Endothelial cell of umbilical vein (primary cell): ENCODE data around the gene RPLP1. TPM values are rescaled to one million over a fixed set of nuclear protein-coding genes. Genes with fewer than 3 reads are reported as not detected.

Experiments used
- BruUV-seq: library from RNA; stranded (reverse); fragments of 400-500 nt; replicated peaks from 2 replicates; lab custom pipeline; 2021; lab: Mats Ljungman, UMichigan
- CTCF ChIA-PET: fragments of 300-600, 350-600 bp; sonication (Branson Sonifier 250); formaldehyde crosslinking; loops from one replicate; lab custom pipeline; 2021; ENCODE audit warnings: antibody characterized with exemption, inconsistent platforms; lab: Charles Lee
- POLR2A ChIA-PET: fragments of 300-600, 350-600 bp; sonication (Branson Sonifier 250); formaldehyde crosslinking; loops from one replicate; lab custom pipeline; 2021; ENCODE audit warnings: antibody characterized with exemption, inconsistent platforms; lab: Charles Lee
- DNase-seq: peaks from one replicate; pipeline ENCODE4 v3.0.0-alpha.2; 2011; ENCODE audit warnings: low read depth, low spot score
- FAIRE-seq: peaks from 2 replicates; lab custom pipeline; 2011; peaks lifted over from hg19 to GRCh38; lab: Jason Lieb, UNC
- H2AFZ ChIP-seq: 2 replicates; pipeline ENCODE4 v1.6.0; 2012; ENCODE audit warnings: low read depth, low read length, control low read depth, inconsistent platforms
- H3K27ac ChIP-seq: 2 replicates; pipeline ENCODE4 v1.5.1; 2011; ENCODE audit warnings: low read depth, mild to moderate bottlenecking, control low read depth, low read length, moderate library complexity; ENCODE audit not compliant: insufficient read depth
- H3K27me3 ChIP-seq, 2 experiments: 2 replicates each; pipeline versions ENCODE4 v1.6.0 to v1.6.1; 2011; ENCODE audit warnings: low read length in 2 of 2, mixed read lengths in 1 of 2; ENCODE audit not compliant: control insufficient read depth in 2 of 2, insufficient read depth in 2 of 2
- H3K36me3 ChIP-seq, 2 experiments: 2 replicates in 1 of 2; 3 replicates in 1 of 2; pipeline ENCODE4 v1.5.1; 2011; ENCODE audit warnings: low read length in 2 of 2, mild to moderate bottlenecking in 1 of 2, moderate library complexity in 1 of 2; ENCODE audit not compliant: control insufficient read depth in 2 of 2, insufficient read depth in 2 of 2; ENCODE audit errors: extremely low read depth in 1 of 2
- H3K4me1 ChIP-seq: 3 replicates; pipeline ENCODE4 v1.5.1; 2011; ENCODE audit warnings: mild to moderate bottlenecking, low read length; ENCODE audit not compliant: control insufficient read depth, insufficient read depth; ENCODE audit errors: extremely low read depth
- H3K4me2 ChIP-seq: 2 replicates; pipeline ENCODE4 v1.6.1; 2011; ENCODE audit warnings: low read length, control low read depth, mixed read lengths; ENCODE audit not compliant: insufficient read depth
- H3K4me3 ChIP-seq, 3 experiments: fragments of 200-600 bp in 1 of 3; sonication (generic), shearing (Covaris generic) in 1 of 3; replicated peaks in 1 of 3; 2 replicates each; pipeline ENCODE4 v1.5.1; 2011 to 2016; ENCODE audit warnings: control low read depth in 3 of 3, low read length in 3 of 3, mild to moderate bottlenecking in 2 of 3, inconsistent platforms in 1 of 3, low read depth in 1 of 3, moderate library complexity in 1 of 3; ENCODE audit not compliant: insufficient read depth in 1 of 3
- H3K79me2 ChIP-seq: 2 replicates; pipeline ENCODE4 v1.6.0; 2012; ENCODE audit warnings: low read length, inconsistent platforms; ENCODE audit not compliant: control insufficient read depth, insufficient read depth
- H3K9ac ChIP-seq: replicated peaks from 2 replicates; pipeline ENCODE3; 2011; ENCODE audit warnings: low read length, control low read depth; ENCODE audit not compliant: insufficient read depth; ENCODE audit errors: extremely low read depth
- H3K9me1 ChIP-seq: replicated peaks from 3 replicates; pipeline ENCODE4 v1.6.0; 2011; ENCODE audit warnings: mild to moderate bottlenecking, low read length; ENCODE audit not compliant: control insufficient read depth, insufficient read depth; ENCODE audit errors: extremely low read depth
- H3K9me3 ChIP-seq: replicated peaks from 2 replicates; pipeline ENCODE4 v1.5.1; 2012; ENCODE audit warnings: low read length, inconsistent platforms; ENCODE audit not compliant: control insufficient read depth, insufficient read depth
- H4K20me1 ChIP-seq: replicated peaks from 2 replicates; pipeline ENCODE3; 2011; ENCODE audit warnings: mild to moderate bottlenecking, low read length; ENCODE audit not compliant: control insufficient read depth, insufficient read depth; ENCODE audit errors: extremely low read depth
- CTCF ChIP-seq, 2 donors: IDR thresholded peaks; 1 replicate in 1 of 2; 2 replicates in 1 of 2; pipeline ENCODE4 v1.5.1; 2011; ENCODE audit warnings: low read length in 2 of 2, mild to moderate bottlenecking in 2 of 2, moderate library complexity in 2 of 2, control low read depth in 1 of 2, inconsistent platforms in 1 of 2, low read depth in 1 of 2; ENCODE audit not compliant: insufficient read depth in 1 of 2; ENCODE audit errors: extremely low read depth in 1 of 2
- EZH2 ChIP-seq: IDR thresholded peaks from 2 replicates; pipeline ENCODE4 v1.6.1; 2012; ENCODE audit warnings: borderline replicate concordance, low read depth, mild to moderate bottlenecking, moderate library complexity, low read length, inconsistent platforms; ENCODE audit not compliant: severe bottlenecking
- FOS ChIP-seq: IDR thresholded peaks from 2 replicates; pipeline ENCODE4 v1.6.1; 2011; ENCODE audit warnings: mild to moderate bottlenecking, low read length, moderate library complexity, borderline replicate concordance; ENCODE audit not compliant: insufficient read depth
- GATA2 ChIP-seq: IDR thresholded peaks from 2 replicates; pipeline ENCODE4 v1.7.0; 2011; ENCODE audit warnings: low read depth, mild to moderate bottlenecking, moderate library complexity, mixed read lengths, low read length; ENCODE audit not compliant: insufficient read length, insufficient read depth
- JUN ChIP-seq: IDR thresholded peaks from 2 replicates; pipeline ENCODE4 v1.6.1; 2011; ENCODE audit warnings: borderline replicate concordance, low read depth; ENCODE audit not compliant: insufficient read length, insufficient read depth
- MYC ChIP-seq: IDR thresholded peaks from one replicate; pipeline ENCODE4 v1.6.1; 2011; ENCODE audit warnings: mild to moderate bottlenecking, low read depth, low read length
- POLR2A ChIP-seq: IDR thresholded peaks from 2 replicates; pipeline ENCODE4 v1.6.1; 2012; ENCODE audit warnings: low read depth, mild to moderate bottlenecking, control low read depth, low read length
- POLR2AphosphoS5 ChIP-seq: IDR thresholded peaks from 2 replicates; pipeline ENCODE4 v1.6.1; 2012; ENCODE audit warnings: low read depth, mild to moderate bottlenecking, control low read depth, low read length, moderate library complexity; ENCODE audit not compliant: insufficient read depth
- dilution Hi-C: fragments of 300-500 bp; cut with MboI; formaldehyde crosslinking; loops from one replicate; pipeline ENCODE4 v1.15.0; 2019; ENCODE audit warnings: low sequenced_read_pairs; ENCODE audit not compliant: extremely low pct_ligation_motif_present
- intact Hi-C: fragments of 100-400 bp; cut with micrococcal nuclease; formaldehyde crosslinking; loops from one replicate; pipeline ENCODE4 v1.10.0; 2022
- polyA plus RNA-seq, 4 experiments: library from polyadenylated mRNA; depleted of rRNA in 3 of 4; stranded (reverse) in 3 of 4; unstranded in 1 of 4; fragments of >200 nt; gene quantifications; 2 replicates each; pipeline versions ENCODE4 v1.2.1 to v1.2.3, GENCODE V29; 2011 to 2012; ENCODE audit warnings: missing spikeins in 1 of 4
- total RNA-seq: library from RNA; stranded (reverse); gene quantifications from 2 replicates; pipeline ENCODE4 v1.2.3, GENCODE V29; 2021
- TF ChIP-seq, protein P1 (sequence below): IDR thresholded peaks from 2 replicates; pipeline ENCODE4 v1.6.1; 2011; ENCODE audit not compliant: insufficient read depth, insufficient read length

Gene RPLP1
- total and polyA plus RNA-seq, 2 donors (not counting 3 experiments of a cell fraction or from before 2014, with no cell fraction given), result 1,603 to 2,985 TPM

DNA sequence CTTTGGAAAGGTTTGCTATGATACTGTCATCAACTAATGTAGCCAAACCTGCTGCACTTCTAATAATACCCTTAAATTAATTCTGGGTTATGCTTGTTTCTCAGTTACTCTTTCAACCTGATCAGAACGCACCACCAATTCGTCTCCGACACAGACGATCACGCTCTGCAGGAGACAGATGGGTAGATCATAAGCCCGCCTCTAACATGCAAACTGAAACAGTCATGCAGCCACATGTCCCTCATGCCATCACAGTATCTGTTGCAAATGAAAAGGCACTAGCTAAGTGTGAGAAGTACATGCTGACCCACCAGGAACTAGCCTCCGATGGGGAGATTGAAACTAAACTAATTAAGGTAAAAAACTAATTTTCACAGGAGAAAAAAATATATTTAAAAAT, 7.9 kb upstream of the RPLP1 start:
- Histone ChIP-seq H3K27me3 (no peaks in the 10 kb centered on the region), H3K27ac (no peak overlapping the region), H3K36me3 (peaks cover 4 to 27% of the 10 kb centered on the region in 2 experiments), H4K20me1 (no peaks in the 10 kb centered on the region), H2AFZ (no peak overlapping the region), H3K4me3 (no peak overlapping the region), H3K9me3 (no peaks in the 10 kb centered on the region), H3K9ac (no peak overlapping the region), H3K4me2 (no peak overlapping the region), H3K9me1 (no peaks in the 10 kb centered on the region), H3K79me2 (no peaks in the 10 kb centered on the region), H3K4me1 (no peaks in the 10 kb centered on the region)
- intact Hi-C loops (no loop called here), dilution Hi-C loops (no loop called here)
- no TSS peak for BruUV-seq
- FAIRE-seq (peak; percentile 38), DNase-seq (no peak)
- TF ChIP-seq POLR2AphosphoS5 (no peak), POLR2A (no peak), MYC (no peak), CTCF (IDR thresholded peaks at IDR 0.05; ENCODE audit: extremely low read depth in 1 of 2, insufficient read depth in 1 of 2, low read depth in 1 of 2, low read length in 2 of 2) (no peak), GATA2 (no peak), FOS (no peak), EZH2 (no peak), JUN (no peak)
- TF ChIP-seq, protein P1, sequence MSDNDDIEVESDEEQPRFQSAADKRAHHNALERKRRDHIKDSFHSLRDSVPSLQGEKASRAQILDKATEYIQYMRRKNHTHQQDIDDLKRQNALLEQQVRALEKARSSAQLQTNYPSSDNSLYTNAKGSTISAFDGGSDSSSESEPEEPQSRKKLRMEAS, result no peak
- ChIA-PET CTCF (no interaction called here), POLR2A (no interaction called here)
